Common myeloid progenitor, CD34-positive (primary cell): ENCODE measurements around the gene CDH13.

Experiments used
- CTCF ChIA-PET: fragments of 350-600 bp; sonication (Branson Sonifier 250); formaldehyde crosslinking; loops from one replicate; lab custom pipeline; 2021; ENCODE audit warnings: antibody characterized with exemption; lab: Charles Lee
- POLR2A ChIA-PET: fragments of 350-600 bp; sonication (Branson Sonifier 250); formaldehyde crosslinking; loops from one replicate; lab custom pipeline; 2021; ENCODE audit warnings: antibody characterized with exemption; lab: Charles Lee
- DNase-seq, 3 donors: peaks; one replicate each; pipeline versions ENCODE4 v3.0.0 to v3.0.0-alpha.2; 2013
- H3K27ac ChIP-seq, 2 experiments: 1 replicate in 1 of 2; 2 replicates in 1 of 2; pipeline ENCODE4 v1.7.0; 2013; ENCODE audit warnings: inconsistent platforms in 2 of 2, low read length in 2 of 2, mild to moderate bottlenecking in 2 of 2, low read depth in 1 of 2, moderate library complexity in 1 of 2; ENCODE audit not compliant: severe bottlenecking in 2 of 2, insufficient read depth in 1 of 2, poor library complexity in 1 of 2
- H3K27me3 ChIP-seq, 5 experiments: replicated peaks in 2 of 5; 1 replicate in 3 of 5; 2 replicates in 2 of 5; pipeline versions ENCODE4 v1.6.1 to v1.7.0; 2013; ENCODE audit warnings: low read length in 4 of 5, mild to moderate bottlenecking in 2 of 5, moderate library complexity in 2 of 5, inconsistent platforms in 1 of 5; ENCODE audit not compliant: insufficient read depth in 5 of 5, control insufficient read depth in 4 of 5
- H3K36me3 ChIP-seq, 4 experiments: 1 replicate in 2 of 4; 2 replicates in 2 of 4; pipeline versions ENCODE4 v1.6.1 to v1.7.0; 2013; ENCODE audit warnings: low read length in 3 of 4, control low read depth in 1 of 4, mild to moderate bottlenecking in 1 of 4; ENCODE audit not compliant: control insufficient read depth in 4 of 4, insufficient read depth in 4 of 4
- H3K4me1 ChIP-seq, 4 experiments: 1 replicate in 3 of 4; 2 replicates in 1 of 4; pipeline versions ENCODE4 v1.6.1 to v1.7.1; 2013; ENCODE audit warnings: low read length in 3 of 4, mild to moderate bottlenecking in 3 of 4, control low read depth in 1 of 4, inconsistent platforms in 1 of 4, moderate library complexity in 1 of 4; ENCODE audit not compliant: control insufficient read depth in 4 of 4, insufficient read depth in 4 of 4; ENCODE audit errors: control extremely low read depth in 1 of 4
- H3K4me3 ChIP-seq, 7 experiments: 1 replicate in 4 of 7; 2 replicates in 3 of 7; pipeline versions ENCODE4 v1.5.1 to v1.7.0; 2013; ENCODE audit warnings: mild to moderate bottlenecking in 7 of 7, low read length in 6 of 7, moderate library complexity in 6 of 7, inconsistent platforms in 2 of 7, low read depth in 2 of 7, control low read depth in 1 of 7; ENCODE audit not compliant: insufficient read depth in 4 of 7, control insufficient read depth in 1 of 7; ENCODE audit errors: extremely low read depth in 1 of 7
- H3K9me3 ChIP-seq, 5 experiments: 1 replicate in 4 of 5; 2 replicates in 1 of 5; pipeline versions ENCODE4 v1.6.1 to v1.7.1; 2013; ENCODE audit warnings: low read length in 4 of 5, mild to moderate bottlenecking in 2 of 5, inconsistent platforms in 1 of 5, low read depth in 1 of 5, moderate library complexity in 1 of 5; ENCODE audit not compliant: control insufficient read depth in 4 of 5, insufficient read depth in 2 of 5; ENCODE audit errors: control extremely low read depth in 1 of 5
- WGBS: methylation state at CpG from one replicate; pipeline ENCODE4 v1.1.5; 2013; ENCODE audit not compliant: insufficient coverage; 5-methylcytosine and 5-hydroxymethylcytosine counted together

CDH13 gene

GRCh38 chr16:83134638-83135037, 507.9 kb downstream of the CDH13 start:
- Histone ChIP-seq H3K27ac (no peak overlapping the region), H3K4me1 (peaks cover 0 to 2% (median 0%) of the 10 kb centered on the region in 4 experiments), H3K36me3 (no peaks in the 10 kb centered on the region), H3K27me3 (no peaks in the 10 kb centered on the region), H3K9me3 (no peaks in the 10 kb centered on the region), H3K4me3 (no peak overlapping the region)
- no peak for DNase-seq
- CTCF ChIA-PET: no interaction called here
- POLR2A ChIA-PET: no interaction called here
- WGBS: 68% methylated on average over 3 of the region's 4 CpGs

DNA sequence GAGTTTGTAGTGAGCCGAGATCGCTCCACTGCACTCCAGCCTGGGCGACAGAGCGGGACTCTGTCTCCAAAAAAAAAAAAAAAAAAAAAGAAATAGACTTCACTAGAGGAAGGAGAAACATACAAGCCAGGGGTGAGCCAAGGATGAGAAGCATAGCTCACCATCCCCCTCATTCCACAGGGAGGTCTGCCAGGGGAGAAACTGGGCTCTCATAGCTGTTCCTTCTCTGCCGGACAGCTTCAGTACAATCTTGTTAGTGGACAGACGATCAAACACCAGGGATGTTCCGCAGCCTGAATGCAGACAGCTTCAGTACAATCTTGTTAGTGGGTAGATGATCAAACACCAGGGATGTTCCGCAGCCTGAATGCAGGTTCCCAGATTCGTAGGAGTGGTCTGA, 509.6 kb downstream of the CDH13 start:
- Histone ChIP-seq H3K36me3 (no peaks in the 10 kb centered on the region), H3K27ac (no peak overlapping the region), H3K27me3 (no peaks in the 10 kb centered on the region), H3K4me1 (peaks cover 0 to 2% (median 0%) of the 10 kb centered on the region in 4 experiments), H3K4me3 (no peak overlapping the region), H3K9me3 (no peaks in the 10 kb centered on the region)
- ChIA-PET CTCF (no interaction called here), POLR2A (no interaction called here)
- 100% methylated on average over 8 of the region's 9 CpGs for WGBS
- no peak for DNase-seq

DNA sequence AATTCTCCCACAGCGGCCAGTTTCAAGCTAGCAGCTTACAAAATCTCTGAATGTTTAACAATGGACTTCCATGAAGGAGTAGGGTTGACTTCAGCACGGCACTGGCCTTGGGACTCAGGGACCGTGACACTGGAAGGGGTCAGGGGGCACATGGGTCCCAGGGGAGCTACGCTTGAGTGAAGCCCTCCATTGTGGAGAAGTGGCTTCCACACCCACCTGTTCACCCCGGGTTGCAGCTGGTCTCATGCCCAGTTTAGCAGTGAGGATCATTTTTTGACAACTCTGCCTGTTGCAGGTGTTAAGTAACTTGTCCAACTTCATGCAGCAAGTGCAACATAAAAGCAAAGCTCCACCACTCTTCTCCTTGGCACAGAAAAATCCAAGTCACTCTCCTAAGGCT, 510.2 kb downstream of the CDH13 start:
- Histone ChIP-seq H3K27me3 (no peaks in the 10 kb centered on the region), H3K36me3 (no peaks in the 10 kb centered on the region), H3K27ac (no peak overlapping the region), H3K4me1 (peaks cover 0 to 2% (median 0%) of the 10 kb centered on the region in 4 experiments), H3K4me3 (peak overlapping the region in 1 of 7 experiments; percentile 4), H3K9me3 (peaks cover 0 to 3% (median 0%) of the 10 kb centered on the region in 5 experiments)
- CTCF ChIA-PET: no interaction called here
- no peak for DNase-seq
- 88% methylated on average over 5 of the region's 5 CpGs for WGBS
- POLR2A ChIA-PET: no interaction called here

DNA sequence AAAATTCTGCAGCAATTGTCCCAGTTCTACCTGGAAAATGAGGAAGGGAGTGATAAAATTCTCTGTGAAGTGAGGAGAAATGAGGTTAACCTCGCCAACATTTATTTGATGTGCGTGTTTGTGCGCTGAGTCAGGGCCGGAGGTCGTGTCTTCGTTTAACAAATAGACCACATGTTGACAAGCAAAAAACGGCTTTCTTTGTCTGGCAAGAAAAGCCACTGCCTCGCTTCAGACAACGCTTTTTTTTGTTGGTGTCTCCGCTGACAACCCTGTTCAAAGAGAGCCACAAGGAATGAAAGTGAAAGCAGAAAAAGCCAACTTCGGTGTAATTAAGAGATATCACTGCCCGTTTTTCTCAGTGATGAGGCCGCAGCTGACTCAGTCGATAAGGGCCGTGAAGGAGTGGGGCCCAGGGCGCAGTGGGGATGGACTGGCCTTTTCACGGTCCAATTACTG, 510.6 kb downstream of the CDH13 start:
- Histone ChIP-seq H3K9me3 (peaks cover 0 to 3% (median 0%) of the 10 kb centered on the region in 5 experiments), H3K36me3 (no peaks in the 10 kb centered on the region), H3K27me3 (no peaks in the 10 kb centered on the region), H3K4me3 (peak overlapping the region in 2 of 7 experiments; percentile 21 to 59), H3K27ac (no peak overlapping the region), H3K4me1 (peaks cover 0 to 2% (median 0%) of the 10 kb centered on the region in 4 experiments)
- POLR2A ChIA-PET: no interaction called here
- CTCF ChIA-PET: no interaction called here
- WGBS: 58% methylated on average over 17 of the region's 17 CpGs
- peak; percentile 63 to 80 (median 70) for DNase-seq

GRCh38 chr16:83137894-83138293, 511.1 kb downstream of the CDH13 start:
- Histone ChIP-seq H3K9me3 (peaks cover 0 to 3% (median 0%) of the 10 kb centered on the region in 5 experiments), H3K27me3 (no peaks in the 10 kb centered on the region), H3K27ac (no peak overlapping the region), H3K36me3 (no peaks in the 10 kb centered on the region), H3K4me3 (peak overlapping the region in 2 of 7 experiments; percentile 21 to 59), H3K4me1 (peaks cover 0 to 2% (median 0%) of the 10 kb centered on the region in 4 experiments)
- POLR2A ChIA-PET: no interaction called here
- DNase-seq: no peak
- WGBS: 91% methylated on average over 3 of the region's 5 CpGs
- CTCF ChIA-PET: no interaction called here

GRCh38 chr16:83138512-83138911, 511.7 kb downstream of the CDH13 start:
- H3K9me3 ChIP-seq: peaks cover 0 to 3% (median 0%) of the 10 kb centered on the region in 5 experiments
- H3K27ac ChIP-seq: no peak overlapping the region
- POLR2A ChIA-PET: no interaction called here
- CTCF ChIA-PET: no interaction called here
- 95% methylated on average over 7 of the region's 7 CpGs for WGBS
- no peaks in the 10 kb centered on the region for H3K27me3 ChIP-seq
- DNase-seq: no peak
- H3K4me1 ChIP-seq: peaks cover 0 to 2% (median 0%) of the 10 kb centered on the region in 4 experiments
- no peak overlapping the region for H3K4me3 ChIP-seq
- H3K36me3 ChIP-seq: no peaks in the 10 kb centered on the region

DNA sequence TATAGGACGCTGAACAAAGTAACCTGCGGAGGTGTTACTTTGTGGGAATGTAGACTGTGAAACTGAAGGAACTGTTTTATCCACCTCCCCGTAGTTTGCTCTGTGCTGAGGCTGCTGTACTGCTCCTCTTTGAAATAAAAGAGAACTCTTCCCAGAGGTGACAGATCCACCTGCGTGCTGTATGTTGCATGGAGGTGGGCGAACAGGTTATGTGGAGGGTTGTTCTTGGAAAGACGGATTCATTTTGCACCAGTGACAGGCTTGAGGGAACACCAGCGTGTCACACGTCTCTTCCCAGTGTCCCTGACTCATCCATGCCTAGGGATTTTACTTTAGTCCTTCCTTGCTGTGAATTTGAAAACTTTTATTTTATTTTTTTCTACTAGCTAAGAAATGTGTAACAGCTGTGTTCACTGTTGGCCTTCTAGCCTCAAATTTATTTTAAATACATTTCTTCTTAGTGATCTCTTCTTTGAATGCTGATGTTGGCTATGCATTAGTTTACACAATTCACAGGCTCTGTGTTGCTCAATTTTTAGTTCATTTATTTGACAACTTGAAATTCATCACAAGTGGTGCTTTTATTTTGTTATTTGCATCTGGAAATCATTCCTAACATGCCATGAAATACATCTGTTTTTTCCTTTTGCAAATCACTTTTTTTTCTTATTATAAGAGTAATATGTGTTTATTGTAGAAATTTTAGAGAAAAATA, 512.4 kb downstream of the CDH13 start:
- CTCF ChIA-PET: no interaction called here
- 97% methylated on average over 5 of the region's 8 CpGs for WGBS
- POLR2A ChIA-PET: no interaction called here

More for the DNA sequence above, 512.4 kb downstream of the CDH13 start:
- H3K4me1 ChIP-seq: peaks cover 0 to 2% (median 0%) of the 10 kb centered on the region in 4 experiments
- H3K27ac ChIP-seq: no peak overlapping the region
- no peak overlapping the region for H3K4me3 ChIP-seq
- peaks cover 0 to 3% (median 0%) of the 10 kb centered on the region in 5 experiments for H3K9me3 ChIP-seq
- no peaks in the 10 kb centered on the region for H3K27me3 ChIP-seq
- no peaks in the 10 kb centered on the region for H3K36me3 ChIP-seq
- no peak for DNase-seq
